NCI-H82 treated with DMSO at 0.1 percent for 48 hours (cell line): ENCODE results near the gene RAX.
A peak's percentile ranks its signal among the peaks of the same experiment; 100 is the strongest.

ENCODE experiments used
- DNase-seq: peaks from one replicate; lab custom pipeline; 2025; ENCODE audit not compliant: unreplicated experiment; lab: John Stamatoyannopoulos, UW

Gene RAX

DNA sequence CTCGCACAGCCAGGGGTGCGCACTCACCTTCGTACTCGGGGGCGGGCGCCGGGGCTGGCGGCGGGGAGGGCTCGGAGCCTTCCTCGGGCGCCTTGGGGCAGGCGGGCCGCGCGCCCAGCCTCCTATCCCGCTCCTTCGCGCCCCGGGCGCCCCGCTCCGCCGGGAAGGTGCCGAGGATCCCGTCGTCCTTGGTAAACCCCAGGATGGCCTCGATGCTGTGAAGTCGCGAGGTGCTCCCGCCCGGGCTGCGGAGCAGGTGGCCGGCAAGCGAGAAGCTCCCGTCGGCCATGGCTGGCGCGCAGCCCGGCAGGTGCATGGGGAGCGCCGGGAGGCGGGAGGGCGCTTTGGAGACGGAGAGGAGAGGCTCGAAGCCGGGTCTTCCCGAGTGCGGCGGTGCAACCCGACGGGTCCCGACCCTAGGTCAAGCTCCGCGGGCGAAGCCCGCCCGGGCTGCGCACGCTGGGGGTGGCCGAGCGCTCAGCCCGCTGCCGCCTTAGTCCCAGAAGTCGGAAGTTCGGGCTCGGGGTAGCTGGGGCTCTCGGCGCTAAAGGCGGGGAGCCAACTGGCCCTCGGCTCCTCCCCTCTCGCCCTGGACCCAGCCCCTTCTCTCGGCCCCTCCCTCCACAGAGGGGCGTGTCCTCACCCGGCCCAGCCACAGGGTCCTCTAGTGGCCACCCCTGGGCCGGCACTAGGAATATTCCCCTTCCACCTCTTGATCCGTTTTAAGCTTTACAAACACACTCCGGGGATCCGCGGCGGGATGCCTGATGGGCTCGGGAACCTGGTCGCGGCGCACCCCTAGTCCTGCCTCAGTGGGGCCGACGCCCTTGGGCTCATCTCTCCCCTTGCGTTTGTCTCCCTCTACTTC lies at the start of gene RAX:
Gene RAX, minus strand, starts transcription at position 564 of the 868 bp plus-strand sequence. Its CDS starts 248 bp downstream, at position 316.
- DNase-seq, result no peak

DNA sequence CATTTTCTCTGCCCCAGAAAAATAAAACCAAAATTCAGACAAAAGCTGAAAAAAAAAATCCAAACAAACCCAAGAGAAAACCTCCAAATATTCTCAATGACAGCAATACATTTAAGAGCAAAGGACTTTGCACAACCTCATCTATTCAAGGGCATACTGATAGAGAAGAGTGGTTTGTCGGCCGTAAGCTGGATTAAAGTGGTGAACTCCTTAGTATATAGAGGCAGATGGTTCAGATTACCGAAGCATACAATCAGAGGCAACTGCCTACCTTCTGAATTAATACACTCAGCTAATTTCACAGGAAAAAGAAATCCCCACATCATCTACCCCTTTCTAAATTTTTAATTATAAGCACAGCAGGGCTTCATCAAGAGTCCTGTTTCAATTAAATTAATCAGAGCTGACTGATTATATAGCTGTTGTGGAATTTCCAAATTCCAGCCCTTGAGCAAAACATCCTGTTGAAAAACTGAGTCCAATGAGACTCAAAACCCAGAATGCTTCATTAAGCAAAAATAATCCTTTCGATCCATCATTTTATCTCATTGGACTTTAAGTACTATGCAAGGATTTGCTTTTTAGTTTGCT lies 45.3 kb upstream of the RAX start, which contains the start of gene CPLX4:
Gene CPLX4, minus strand, starts transcription at position 190 of the 591 bp plus-strand sequence. Its CDS starts 187 bp downstream, at position 3.
- peak; percentile 84 for DNase-seq

DNA sequence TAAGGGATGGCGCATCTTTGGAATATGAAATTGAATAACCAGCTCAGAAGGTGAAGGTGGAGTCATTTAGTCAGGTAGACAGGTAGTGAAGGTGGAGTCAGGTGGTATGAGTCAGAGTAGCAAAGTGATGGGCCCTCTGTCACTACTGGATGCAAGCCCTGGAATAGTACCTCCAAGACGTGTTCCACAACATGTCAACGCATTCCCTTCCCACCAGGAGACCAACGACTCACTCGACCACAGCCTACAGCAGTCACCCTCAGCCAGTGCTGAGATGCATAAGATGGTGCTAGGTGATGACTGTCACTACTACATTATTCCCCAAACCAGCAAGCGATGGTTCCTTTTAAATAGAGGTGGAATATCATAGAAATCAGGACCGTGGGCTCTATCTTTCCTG lies 38.4 kb upstream of the RAX start:
- no peak for DNase-seq

DNA sequence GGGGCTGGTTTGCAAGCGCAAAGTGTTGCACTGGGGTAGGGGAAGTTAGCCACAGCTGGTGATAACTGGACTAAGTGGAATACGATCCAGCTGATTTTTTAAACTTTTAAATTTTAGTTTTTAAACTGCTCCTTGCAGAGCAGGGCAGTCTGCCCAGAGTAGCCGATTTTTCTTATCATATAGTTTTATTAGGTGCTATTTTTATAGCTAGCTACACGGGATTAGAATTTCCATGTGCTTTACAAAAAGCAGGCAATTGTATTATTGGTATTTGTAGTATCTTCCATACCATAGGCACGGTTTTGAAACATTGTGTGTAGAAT lies 35.6 kb upstream of the RAX start:
- DNase-seq, result no peak

DNA sequence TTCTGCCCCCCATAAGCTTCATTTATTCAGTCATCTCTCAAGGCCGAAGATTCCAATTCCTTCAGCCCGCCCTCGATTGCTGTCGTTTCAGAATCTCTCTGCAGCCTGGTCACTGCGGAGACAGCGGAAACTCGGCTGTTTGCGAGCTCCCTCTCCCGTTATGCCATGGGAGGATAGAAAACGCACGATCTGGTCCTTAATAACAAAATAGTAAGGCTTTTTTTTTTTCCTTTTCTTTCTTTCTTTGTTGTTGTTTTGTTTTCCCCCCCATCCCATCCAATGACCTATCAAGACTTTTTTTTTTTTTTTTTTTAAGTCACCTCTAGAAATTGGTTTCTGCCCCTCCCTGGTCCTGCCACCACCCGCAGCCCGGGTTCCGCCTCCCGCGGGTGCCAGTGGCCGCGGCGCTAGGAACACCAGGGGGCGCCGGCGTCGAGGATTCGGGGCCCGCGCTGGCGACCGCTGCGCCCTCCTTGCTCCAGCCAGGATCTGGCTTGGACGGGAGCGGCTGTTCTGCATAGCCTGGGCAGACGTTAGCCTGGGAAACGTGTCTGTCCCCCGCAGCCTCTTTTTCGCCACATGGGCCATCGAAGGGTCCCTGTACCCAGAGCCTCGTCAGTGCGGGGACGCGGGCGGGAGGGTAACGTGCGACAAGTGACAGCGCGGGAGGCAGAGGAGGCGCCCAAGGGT lies 35.1 kb upstream of the RAX start:
- DNase-seq, result peak; percentile 44

DNA sequence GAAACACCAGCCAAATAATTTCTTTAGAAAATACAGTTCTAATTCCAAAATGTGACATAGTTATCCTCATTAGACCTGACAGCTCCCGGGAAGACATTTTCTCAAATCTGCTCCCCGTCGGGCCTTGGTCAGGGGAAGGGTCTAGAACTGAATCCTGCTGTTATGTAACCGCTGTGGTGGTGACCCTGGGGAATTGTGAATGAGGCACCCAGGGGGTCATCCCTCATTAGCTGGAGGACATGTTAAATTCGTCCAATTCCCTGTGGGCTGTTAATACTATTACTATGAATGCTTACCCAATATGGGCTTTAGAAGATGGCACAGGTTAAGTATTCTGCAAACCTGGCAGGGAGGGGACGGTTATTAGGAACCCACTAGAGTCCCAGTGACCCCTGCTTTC lies 33.4 kb upstream of the RAX start:
- DNase-seq, result no peak

DNA sequence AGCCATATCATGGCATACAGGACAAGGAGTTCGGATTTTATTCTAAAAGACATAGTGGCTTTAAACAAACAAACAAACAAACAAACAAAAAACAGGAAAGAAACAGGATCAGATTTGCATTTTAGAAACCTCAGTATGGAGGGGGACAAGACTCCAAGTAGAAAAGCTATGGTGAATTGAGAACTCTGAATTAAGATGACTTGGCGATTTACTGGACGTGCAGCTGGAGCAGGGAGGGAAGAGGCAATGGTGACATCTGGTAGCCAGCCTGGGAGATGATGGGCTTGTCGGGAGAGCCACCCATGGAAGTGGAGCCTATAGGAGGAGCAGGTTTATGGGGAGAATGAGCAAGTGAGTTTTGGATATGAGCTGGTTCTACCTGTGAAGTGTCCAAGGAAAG lies 32.0 kb upstream of the RAX start:
- peak; percentile 5 for DNase-seq

DNA sequence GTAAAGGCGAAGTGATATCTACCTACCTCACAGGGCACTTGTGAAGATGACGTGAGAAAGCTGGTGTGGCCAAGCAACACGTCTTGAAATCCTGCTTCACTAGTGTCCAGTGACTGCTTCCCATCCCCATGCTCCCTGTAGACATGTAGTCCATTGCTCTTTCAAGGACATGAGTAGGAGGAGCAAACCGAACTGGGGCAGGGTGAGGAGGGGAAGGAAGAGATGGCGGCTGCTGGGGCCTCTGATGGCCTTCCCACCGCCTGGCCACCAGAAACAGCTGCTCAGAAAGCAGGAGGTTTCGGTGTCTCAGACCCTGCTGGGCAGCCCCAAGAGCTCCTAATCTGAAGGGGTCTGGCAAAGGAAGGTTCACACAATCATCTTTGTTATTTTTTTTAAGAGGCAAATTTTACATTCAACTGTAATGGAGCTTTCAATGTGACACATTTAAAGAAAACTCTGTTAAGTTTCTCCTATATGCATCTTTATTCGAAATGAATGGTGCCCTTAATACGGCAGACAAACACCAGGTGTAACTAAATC lies 30.5 kb upstream of the RAX start:
- no peak for DNase-seq

DNA sequence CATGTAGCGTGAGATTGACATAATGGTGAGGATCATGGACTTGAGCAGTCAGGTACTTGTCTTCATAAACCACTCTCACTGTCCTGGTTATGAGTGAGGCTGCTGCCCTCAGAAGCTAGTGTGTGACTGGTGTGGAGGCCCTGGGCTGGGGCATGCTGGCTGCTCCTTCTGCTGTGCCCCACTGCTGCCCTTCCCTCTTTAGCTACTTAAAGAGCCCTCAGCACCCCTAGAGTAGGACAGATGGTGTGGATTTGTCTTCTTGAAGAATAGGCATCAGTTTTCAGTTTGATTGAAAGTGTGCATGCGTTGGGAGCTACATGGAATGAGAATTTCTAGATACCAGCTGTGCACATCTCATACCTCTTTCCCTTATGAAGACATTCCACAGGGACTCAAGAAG lies 29.8 kb upstream of the RAX start:
- DNase-seq, result peak; percentile 19

DNA sequence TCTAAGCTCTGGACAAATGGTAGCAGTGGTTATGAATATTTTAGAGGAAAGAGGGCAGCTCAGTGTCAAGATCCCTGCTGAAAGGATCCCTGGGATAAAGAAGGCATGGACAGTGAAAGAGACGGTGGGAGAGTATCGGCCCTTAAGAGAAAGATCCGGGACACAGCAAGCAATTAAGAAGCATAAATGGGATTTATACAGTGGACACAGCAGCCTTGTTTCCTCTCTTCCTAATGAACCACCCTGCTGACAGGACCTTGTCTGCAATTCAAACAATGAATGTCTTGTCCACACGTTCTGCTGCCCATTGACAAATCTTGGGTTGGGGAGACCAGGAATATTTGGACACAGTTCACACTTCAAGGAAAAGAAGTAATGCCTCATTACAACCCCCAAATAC lies 28.7 kb upstream of the RAX start:
- DNase-seq, result no peak

DNA sequence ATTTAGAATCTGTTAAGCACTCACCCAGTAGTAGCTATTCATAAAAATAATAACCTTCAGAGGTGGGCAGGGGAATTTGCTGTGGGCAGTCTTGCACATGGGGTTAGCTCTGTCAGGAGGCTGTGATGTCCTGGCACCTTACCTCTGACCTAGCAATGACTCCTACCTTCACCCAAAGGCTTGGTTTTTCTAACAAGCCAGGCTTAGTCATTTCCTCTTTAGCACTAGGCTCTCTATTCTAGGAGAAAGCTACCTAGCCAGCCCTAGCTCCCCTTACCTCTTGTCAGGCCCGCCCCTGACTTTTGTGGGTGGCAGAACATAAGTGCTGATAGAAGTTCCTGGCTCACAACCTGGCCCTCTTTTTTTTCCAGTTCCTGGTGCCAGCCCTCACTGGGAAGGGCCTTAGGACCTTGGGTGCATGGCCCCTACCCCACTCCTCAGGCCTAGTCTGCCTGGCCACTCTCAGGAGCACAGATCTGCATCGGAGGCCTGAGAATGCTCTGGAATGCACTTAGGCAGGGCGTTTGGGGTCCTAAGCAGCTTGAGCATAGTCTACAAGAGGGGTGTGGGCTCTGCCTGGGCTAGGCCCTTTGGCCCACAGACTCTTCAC lies 27.5 kb upstream of the RAX start:
- no peak for DNase-seq

DNA sequence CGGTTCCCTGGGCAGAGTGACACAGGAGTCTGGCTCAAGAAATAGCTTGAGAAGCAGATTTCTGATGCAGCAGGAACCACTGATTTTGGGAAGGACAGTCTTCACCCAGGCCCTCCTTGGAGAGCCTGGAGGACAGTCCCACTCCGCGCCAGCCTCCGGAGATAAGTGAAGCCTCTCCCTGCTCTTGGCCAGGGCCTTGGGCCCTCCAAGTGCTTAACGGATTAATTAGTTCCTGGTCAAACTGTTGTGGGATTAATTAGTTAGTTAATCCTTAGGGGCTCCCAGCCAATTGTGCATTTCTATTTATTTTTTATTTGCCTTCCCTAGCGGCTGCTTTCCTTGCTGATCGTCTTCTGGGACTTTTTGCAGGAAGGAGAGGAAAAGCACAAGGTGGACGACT lies 25.6 kb upstream of the RAX start:
- DNase-seq, result peak; percentile 45

DNA sequence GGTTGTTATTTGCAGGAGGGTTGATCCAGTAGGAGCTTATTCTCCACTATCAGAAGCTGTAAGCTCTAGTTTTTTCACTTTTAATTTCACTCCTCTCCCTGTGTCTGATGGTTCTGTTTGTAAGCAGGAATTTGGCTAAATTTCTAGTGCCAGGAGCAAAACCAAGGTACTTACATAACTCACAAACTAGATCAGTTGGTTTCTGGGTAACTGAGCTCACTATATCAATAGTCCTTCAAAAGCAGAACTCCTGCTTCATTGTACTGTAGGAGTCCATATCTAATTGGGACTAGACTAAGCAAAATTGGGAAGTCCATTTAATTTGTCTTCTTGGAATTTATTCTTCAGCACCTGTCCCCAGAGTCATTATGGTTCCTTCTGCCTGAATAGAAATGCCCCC lies 20.1 kb upstream of the RAX start:
- DNase-seq, result no peak

DNA sequence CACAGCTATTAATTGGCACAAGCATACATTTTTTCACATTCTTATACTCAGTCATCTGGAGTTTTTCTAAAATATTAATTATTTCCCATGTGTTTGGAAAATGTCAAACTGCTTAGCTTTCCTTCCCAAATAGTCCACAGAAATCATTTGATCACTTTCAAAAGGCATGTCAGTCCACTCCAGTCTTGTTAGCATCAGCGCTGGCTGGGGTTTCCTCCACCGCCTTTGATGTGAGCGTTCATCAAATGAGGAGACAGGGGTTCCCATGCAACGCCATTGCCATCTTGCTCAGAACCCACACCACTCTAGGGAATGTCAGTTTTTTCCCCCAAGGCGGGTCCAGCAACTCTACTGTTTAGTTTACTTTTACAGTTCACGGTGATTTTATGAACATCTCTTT lies 13.1 kb upstream of the RAX start:
- no peak for DNase-seq

DNA sequence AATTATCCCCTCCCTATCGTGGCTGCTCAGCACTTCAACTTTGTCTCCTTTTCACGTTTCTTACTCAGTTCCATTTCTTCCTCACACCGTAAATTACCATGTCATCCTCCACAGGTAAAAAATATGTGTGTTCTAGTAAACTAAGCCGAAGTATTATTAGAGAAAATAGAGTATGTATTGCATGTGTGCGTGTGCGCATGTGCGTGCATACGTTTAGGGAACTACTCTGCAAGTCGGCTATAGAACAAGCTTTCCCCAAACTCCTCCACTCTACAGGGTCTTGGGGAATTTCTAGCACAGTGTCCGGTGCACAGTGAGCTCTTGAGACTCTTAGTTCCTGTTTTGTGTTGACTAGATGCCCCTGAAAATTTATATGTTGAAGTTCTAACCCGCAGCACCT lies 9.1 kb upstream of the RAX start:
- DNase-seq, result no peak

DNA sequence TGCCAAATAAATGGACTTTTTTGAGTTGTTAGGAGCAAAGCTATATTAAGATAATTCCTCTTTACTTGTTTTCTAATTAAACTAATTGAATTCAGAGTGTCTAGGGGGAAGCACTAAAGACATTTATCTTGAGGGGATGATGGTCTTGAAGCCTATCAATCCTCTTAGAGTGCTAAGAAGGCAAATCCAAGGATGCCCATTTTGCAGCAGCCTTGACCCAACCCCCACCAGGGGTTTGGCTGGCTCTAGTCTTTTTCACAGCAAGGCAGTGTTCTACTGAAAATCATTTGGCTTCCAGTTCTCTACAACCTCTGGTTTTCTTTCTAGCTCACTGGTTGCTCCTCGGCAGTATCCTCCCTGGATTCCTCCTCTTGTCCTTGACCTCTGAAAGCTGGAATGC lies 6.5 kb upstream of the RAX start:
- DNase-seq, result peak; percentile 83

DNA sequence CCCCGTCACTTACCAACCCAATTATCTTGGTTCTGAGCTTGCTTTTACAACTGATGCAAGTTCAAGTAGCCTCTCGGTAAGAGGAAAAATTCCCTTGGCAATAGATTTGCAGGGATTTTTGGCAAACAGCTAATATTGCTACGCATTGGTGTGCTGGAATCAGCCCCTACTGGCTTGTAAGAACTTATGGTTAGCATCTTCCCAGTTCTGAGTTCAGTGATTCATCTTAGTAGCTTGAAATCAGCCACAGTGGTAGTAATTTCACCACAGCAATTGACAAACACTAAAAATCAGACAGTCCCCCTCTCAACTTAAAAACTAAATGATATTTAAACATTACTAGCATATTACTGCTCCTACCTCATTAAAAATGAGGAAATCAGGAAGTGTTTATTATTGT lies 5.9 kb upstream of the RAX start:
- DNase-seq, result no peak

DNA sequence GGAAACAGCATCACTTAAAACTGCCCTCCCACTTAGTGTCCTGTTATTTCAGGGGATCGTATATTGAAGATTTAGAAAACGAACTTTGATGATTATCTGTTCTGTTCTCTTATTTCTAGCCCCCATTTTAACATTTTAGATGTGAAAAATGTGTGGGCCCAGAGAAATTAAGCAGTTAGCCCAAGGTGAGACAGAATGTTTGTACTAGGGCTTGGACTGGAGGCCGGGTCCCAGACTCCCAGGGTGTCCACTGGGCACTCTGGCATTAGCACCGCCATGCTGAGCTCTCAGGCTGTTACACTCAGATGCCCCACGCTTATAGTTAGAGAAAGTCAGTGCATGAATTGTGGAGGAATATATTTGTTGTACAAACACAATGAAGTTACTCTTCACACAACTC lies 5.5 kb upstream of the RAX start:
- no peak for DNase-seq

DNA sequence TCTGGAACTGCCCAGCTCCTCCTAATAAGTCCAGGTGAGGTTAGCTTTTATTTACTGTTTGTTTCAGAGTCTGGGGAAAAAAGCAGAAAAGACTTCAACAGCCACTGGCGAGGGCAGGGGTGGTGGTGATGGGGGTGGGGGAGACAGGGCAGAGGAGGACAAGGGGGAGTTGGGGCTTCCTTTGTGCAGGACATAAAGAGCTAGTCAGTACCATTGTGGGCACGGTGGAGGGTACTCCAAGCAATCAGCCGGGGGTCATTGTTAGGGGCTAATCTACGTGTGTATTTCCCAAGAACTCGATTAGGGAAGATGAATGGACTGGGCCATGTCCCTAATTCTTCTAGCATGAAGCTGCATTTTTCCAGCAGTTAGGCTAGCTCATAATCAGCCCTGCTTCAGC lies 2.8 kb upstream of the RAX start:
- DNase-seq, result no peak

DNA sequence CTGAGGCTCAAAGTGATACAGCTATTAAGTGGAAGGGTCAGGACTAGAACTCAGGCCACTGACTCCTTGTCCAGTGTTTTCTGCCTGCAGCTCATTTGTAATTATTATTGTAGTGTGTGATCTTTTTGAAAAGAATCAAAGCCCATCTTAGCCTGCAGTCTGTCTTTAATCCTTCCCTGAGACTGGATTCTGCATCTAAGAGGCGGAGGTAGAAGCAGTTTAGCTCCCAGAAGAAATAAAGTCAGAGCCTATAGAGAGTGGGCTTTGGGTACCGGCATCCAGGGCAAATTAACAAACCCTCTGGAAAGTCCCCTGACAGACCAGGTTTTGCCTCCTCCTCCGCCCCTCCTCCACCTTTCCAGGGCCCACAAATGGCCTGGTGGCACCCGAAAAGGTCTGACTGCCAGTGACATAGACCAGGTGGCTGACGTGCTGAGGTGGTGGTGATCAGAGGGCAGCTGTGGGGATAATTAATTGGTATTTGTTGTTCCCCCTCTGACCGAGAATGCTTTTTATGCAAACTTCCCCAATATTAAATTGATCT lies 2.2 kb upstream of the RAX start:
- DNase-seq, result no peak

DNA sequence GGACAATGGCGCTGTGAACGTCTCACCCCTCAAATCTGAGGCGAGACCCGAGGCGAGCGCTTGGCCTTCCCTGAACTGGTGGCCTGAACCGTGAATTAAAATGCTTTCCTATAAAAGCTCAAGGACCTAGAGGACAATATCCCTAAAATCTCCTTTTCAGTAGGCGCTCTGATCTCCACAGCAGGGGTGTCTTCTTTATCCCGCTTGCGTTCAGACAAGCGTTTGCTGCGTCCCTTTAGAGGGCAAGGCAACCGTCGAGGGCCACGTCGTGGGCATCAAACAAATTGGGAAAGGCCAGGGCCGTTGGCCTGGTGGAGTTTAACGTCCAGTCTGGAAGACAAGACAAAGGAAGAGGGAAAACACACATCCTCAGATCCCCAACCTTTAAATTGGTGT lies 1.3 kb upstream of the RAX start:
- no peak for DNase-seq
